ENCODE data around the gene MNAT1. TPM values are rescaled to one million over a fixed set of nuclear protein-coding genes. Genes with fewer than 3 reads are reported as not detected.

Gene MNAT1
- polyA plus RNA-seq, 2 of the 4 experiments (the other 2 are of a cell fraction) = 42.7 to 78.1 TPM

- FAIRE-seq (no peak), DNase-seq (ENCODE audit: low read depth in 1 of 2, low spot score in 1 of 2) (peak; percentile 37 to 62), ATAC-seq (peak; percentile 63 to 70)
- H3K4me3 ChIP-seq = peak overlapping the region; percentile 70
- peaks cover 42% of the 10 kb centered on the region for H3K4me1 ChIP-seq
- WGBS (ENCODE audit: missing lambda C conversion rate) = 1% methylated on average over 12 of the region's 12 CpGs
- CTCF ChIA-PET = interaction anchor here (0.6 to 2.8 kb wide), 5 partner anchors 10 to 580 kb away, joined by 3 to 17 read pairs (median 3); no protein-coding TSS in a partner anchor
- H3K4me2 ChIP-seq = peak overlapping the region; percentile 77
- POLR2A ChIA-PET = interaction anchor here (1.0 to 1.8 kb wide), 9 partner anchors 9 to 332 kb away, joined by 3 to 12 read pairs (median 4); partner anchors contain the start of gene SIX1
- H3K27ac ChIP-seq = peak overlapping the region; percentile 80 to 95
- TF ChIP-seq FOSL2 (IDR thresholded peaks at IDR 0.05) = no peak
- TF ChIP-seq FOSL2 (CRISPR knock-in tag; IDR thresholded peaks at IDR 0.05) = peak; percentile 8; the same call in 1 of the 2 replicates
- TF ChIP-seq ELK1 (IDR thresholded peaks at IDR 0.05; ENCODE audit: low read depth, low read length) = no peak
- 0 out of 2 replicates have a peak, but pooled peaks have one; percentile 18 for TF ChIP-seq USF2 (IDR thresholded peaks at IDR 0.05)
- no peak for TF ChIP-seq HOXB13 (CRISPR knock-in tag; IDR thresholded peaks at IDR 0.05; ENCODE audit: low read depth)
- 0 out of 2 replicates have a peak, but pooled peaks have one; percentile 19 for TF ChIP-seq MAX (IDR thresholded peaks at IDR 0.05)
- no peak for TF ChIP-seq MAZ (IDR thresholded peaks at IDR 0.05; ENCODE audit: borderline replicate concordance, low read depth, low read length)
- TF ChIP-seq MAFK (IDR thresholded peaks at IDR 0.05; ENCODE audit: partially characterized antibody) = peak; percentile 94
- TF ChIP-seq CEBPB (IDR thresholded peaks at IDR 0.05) = 0 out of 4 replicates have a peak, but pooled peaks of 1 of the 2 experiments have one; percentile 15
- no peaks in the 10 kb centered on the region for H3K9me3 ChIP-seq
Observed at GRCh38 chr14:60981633-60982455, 247.3 kb downstream of the MNAT1 start.

- Histone ChIP-seq H3K27ac (no peak overlapping the region), H3K9me3 (no peaks in the 10 kb centered on the region), H3K4me3 (no peak overlapping the region), H3K4me1 (peaks cover 28% of the 10 kb centered on the region), H3K4me2 (no peak overlapping the region; the same call in 2 of the 3 replicates)
- FAIRE-seq = no peak
- no peak for DNase-seq (ENCODE audit: low read depth in 1 of 2, low spot score in 1 of 2)
- TF ChIP-seq KDM5A (IDR thresholded peaks at IDR 0.05) (no peak), NR3C1 (IDR thresholded peaks at IDR 0.05) (no peak)
- no peak for ATAC-seq
- ChIA-PET CTCF (no interaction called here), POLR2A (no interaction called here)
- WGBS (ENCODE audit: missing lambda C conversion rate) = 92% methylated on average over 1 of the region's 1 CpG
Observed at GRCh38 chr14:60984196-60984595, 249.6 kb downstream of the MNAT1 start.

- FAIRE-seq = no peak
- H3K4me2 ChIP-seq = no peak overlapping the region
- DNase-seq (ENCODE audit: low read depth in 1 of 2, low spot score in 1 of 2) = no peak
- TF ChIP-seq MYC (IDR thresholded peaks at IDR 0.05; ENCODE audit: borderline replicate concordance, low read length) (no peak), MAFK (IDR thresholded peaks at IDR 0.05; ENCODE audit: partially characterized antibody) (peak; percentile 49), EP300 (IDR thresholded peaks at IDR 0.05) (no peak)
- ATAC-seq = no peak
- H3K9me3 ChIP-seq = no peaks in the 10 kb centered on the region
- H3K4me1 ChIP-seq = peaks cover 19% of the 10 kb centered on the region
- H3K27ac ChIP-seq = no peak overlapping the region
- POLR2A ChIA-PET = no interaction called here
- CTCF ChIA-PET = no interaction called here
- no peak overlapping the region for H3K4me3 ChIP-seq
- 95% methylated on average over 2 of the region's 2 CpGs for WGBS (ENCODE audit: missing lambda C conversion rate)
Observed at GRCh38 chr14:60986500-60986899, 251.9 kb downstream of the MNAT1 start.

GRCh38 chr14:60989599-60989998, 255.0 kb downstream of the MNAT1 start:
- H3K4me2 ChIP-seq = no peak overlapping the region
- WGBS (ENCODE audit: missing lambda C conversion rate) = 93% methylated on average over 2 of the region's 2 CpGs
- no peaks in the 10 kb centered on the region for H3K9me3 ChIP-seq
- H3K27ac ChIP-seq = no peak overlapping the region
- ATAC-seq (no peak), FAIRE-seq (no peak), DNase-seq (ENCODE audit: low read depth in 1 of 2, low spot score in 1 of 2) (no peak)
- TF ChIP-seq HDAC2 (IDR thresholded peaks at IDR 0.05) (no peak), KDM1A (IDR thresholded peaks at IDR 0.05; ENCODE audit: low read depth) (no peak)
- ChIA-PET CTCF (interaction anchor here (0.6 kb wide), 1 partner anchor 262 kb away, joined by 3 read pairs; no protein-coding TSS in a partner anchor), POLR2A (interaction anchor here (1.3 kb wide), 1 partner anchor 9 kb away, joined by 3 read pairs; the partner anchor contains the start of genes SLC38A6 and TRMT5)
- no peaks in the 10 kb centered on the region for H3K4me1 ChIP-seq
- no peak overlapping the region for H3K4me3 ChIP-seq

All from A549 (cell line).